ENCODE data around the gene NF2. TPM values are rescaled to one million over a fixed set of nuclear protein-coding genes. Genes with fewer than 3 reads are reported as not detected.

The NF2 gene
- total RNA-seq, 4 donors from 2014 or later = 39.8 to 61.0 (median 45.1) TPM

DNA sequence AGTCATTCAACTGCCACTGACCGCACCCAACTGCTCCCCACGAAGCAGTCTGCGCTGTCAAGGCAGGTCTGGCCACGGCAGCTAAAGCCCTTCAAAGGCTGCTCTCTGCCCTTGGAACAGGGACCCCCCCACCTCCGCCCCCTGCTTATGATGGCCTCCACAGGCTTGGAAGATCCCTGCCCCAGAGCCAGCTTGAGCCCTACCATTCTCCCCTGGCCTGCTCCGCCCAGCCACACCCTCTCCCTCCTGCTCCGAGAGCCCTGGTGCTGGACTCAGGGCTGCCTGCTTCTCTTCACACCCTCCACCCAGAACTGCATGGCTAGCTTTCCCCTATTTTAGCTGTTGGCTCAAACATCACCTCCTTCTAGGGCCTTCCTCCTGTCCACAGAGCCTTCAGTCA is 144.4 kb downstream of the NF2 start:
- TF ChIP-seq EP300 (IDR thresholded peaks at IDR 0.05) (no peak), POLR2A (IDR thresholded peaks at IDR 0.05) (no peak), POLR2AphosphoS5 (IDR thresholded peaks at IDR 0.05) (no peak)
- TF ChIP-seq, protein P1, sequence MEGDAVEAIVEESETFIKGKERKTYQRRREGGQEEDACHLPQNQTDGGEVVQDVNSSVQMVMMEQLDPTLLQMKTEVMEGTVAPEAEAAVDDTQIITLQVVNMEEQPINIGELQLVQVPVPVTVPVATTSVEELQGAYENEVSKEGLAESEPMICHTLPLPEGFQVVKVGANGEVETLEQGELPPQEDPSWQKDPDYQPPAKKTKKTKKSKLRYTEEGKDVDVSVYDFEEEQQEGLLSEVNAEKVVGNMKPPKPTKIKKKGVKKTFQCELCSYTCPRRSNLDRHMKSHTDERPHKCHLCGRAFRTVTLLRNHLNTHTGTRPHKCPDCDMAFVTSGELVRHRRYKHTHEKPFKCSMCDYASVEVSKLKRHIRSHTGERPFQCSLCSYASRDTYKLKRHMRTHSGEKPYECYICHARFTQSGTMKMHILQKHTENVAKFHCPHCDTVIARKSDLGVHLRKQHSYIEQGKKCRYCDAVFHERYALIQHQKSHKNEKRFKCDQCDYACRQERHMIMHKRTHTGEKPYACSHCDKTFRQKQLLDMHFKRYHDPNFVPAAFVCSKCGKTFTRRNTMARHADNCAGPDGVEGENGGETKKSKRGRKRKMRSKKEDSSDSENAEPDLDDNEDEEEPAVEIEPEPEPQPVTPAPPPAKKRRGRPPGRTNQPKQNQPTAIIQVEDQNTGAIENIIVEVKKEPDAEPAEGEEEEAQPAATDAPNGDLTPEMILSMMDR (IDR thresholded peaks at IDR 0.05) = no peak
- Histone ChIP-seq H3K9me3 (no peaks in the 10 kb centered on the region), H3K36me3 (peaks cover 0 to 80% of the 10 kb centered on the region in 2 donors), H3K27me3 (no peaks in the 10 kb centered on the region), H3K4me1 (no peaks in the 10 kb centered on the region), H3K27ac (no peak overlapping the region), H3K4me3 (no peak overlapping the region)
- 80 to 89% methylated on average over 1 to 5 of the region's 7 CpGs for WGBS, 2 donors (ENCODE audit: low coverage in 1 of 2)
- ATAC-seq = no peak

Small RNAs within 50 kb of the gene (small RNA-seq; reads per million reads assigned to genes)
- 0 reads per million in 4 donors for gene AC004882.2

Other genes starting within 250 kb of the NF2 start
- 10 to 100 TPM; 50.9 to 74.1 (median 55.8) TPM for gene AP1B1, start 215.1 kb upstream of the NF2 start, total RNA-seq
- not detected for gene RFPL1, start 165.1 kb upstream of the NF2 start, total RNA-seq
- 1 to 10 TPM in 2 of 4 donors, under 1 TPM in 2; 0.62 to 1.3 (median 1.1) TPM for gene NEFH, start 123.4 kb upstream of the NF2 start, total RNA-seq
- 10 to 100 TPM; 46.0 to 91.4 (median 58.2) TPM for gene THOC5, start 49.9 kb upstream of the NF2 start, total RNA-seq
- 10 to 100 TPM in 2 of 4 donors, 1 to 10 TPM in 2; 8.3 to 11.7 (median 10.6) TPM for gene NIPSNAP1, start 22.5 kb upstream of the NF2 start, total RNA-seq
- under 1 TPM in 3 of 4 donors, not detected in 1; 0.27 to 0.62 (median 0.32) TPM for gene CABP7, start 116.4 kb downstream of the NF2 start, total RNA-seq
- 10 to 100 TPM; 10.6 to 26.5 (median 17.1) TPM for gene ZMAT5, start 163.4 kb downstream of the NF2 start, total RNA-seq
- gene UQCR10, start 163.7 kb downstream of the NF2 start, total RNA-seq = 10 to 100 TPM; 54.3 to 78.6 (median 64.9) TPM
- gene ASCC2, start 234.6 kb downstream of the NF2 start, total RNA-seq = 10 to 100 TPM; 19.6 to 35.8 (median 28.5) TPM

Data from gastroesophageal sphincter (tissue), 4 donors.